Lower lobe of right lung (tissue), 2 donors: ENCODE measurements around the gene MLKL. TPM values are rescaled to one million over a fixed set of nuclear protein-coding genes. Genes with fewer than 3 reads are reported as not detected.
"Not testable (repeated sequence)": the region's sequence is repeated elsewhere in the genome, so short reads cannot be mapped to it uniquely, and the experiment has no call there.

Source experiments
- ATAC-seq, 2 donors: fragments of 200-7000 bp; cut with Tn5 transposase; one replicate each; pipeline ENCODE4 v1.9.1; 2020 to 2022; ENCODE audit warnings: mild to moderate bottlenecking in 2 of 2, moderate library complexity in 2 of 2
- DNase-seq: peaks from one replicate; pipeline ENCODE4 v3.0.0-alpha.2; 2020
- H3K27ac ChIP-seq: fragments of 200-600 bp; one replicate; pipeline ENCODE4 v1.8.0; 2022
- H3K27me3 ChIP-seq: fragments of 200-600 bp; one replicate; pipeline ENCODE4 v1.8.0; 2022; ENCODE audit warnings: low read depth
- H3K36me3 ChIP-seq: fragments of 200-600 bp; one replicate; pipeline ENCODE4 v1.8.0; 2022; ENCODE audit warnings: mild to moderate bottlenecking
- H3K4me1 ChIP-seq: fragments of 200-600 bp; one replicate; pipeline ENCODE4 v1.8.0; 2022
- H3K4me3 ChIP-seq: fragments of 200-600 bp; one replicate; pipeline ENCODE4 v1.8.0; 2022; ENCODE audit warnings: mild to moderate bottlenecking
- H3K9me3 ChIP-seq: fragments of 200-600 bp; one replicate; pipeline ENCODE4 v1.8.0; 2022
- intact Hi-C: fragments of 100-400 bp; cut with DNase I; formaldehyde crosslinking; loops from one replicate; pipeline ENCODE4 v1.11.0; 2022
- total RNA-seq: library from RNA; stranded (reverse); fragmentation: NEBNext Ultra II Directional; extraction: Animal tissue kit (Norgen Biotek cat#: 25700); gene quantifications from one replicate; pipeline ENCODE4 v1.2.1, GENCODE V29; 2021
- TF ChIP-seq, protein P1 (sequence below): fragments of 200-600 bp; IDR thresholded peaks from one replicate; pipeline ENCODE4 v1.8.0; 2022; ENCODE audit warnings: antibody characterized with exemption, mild to moderate bottlenecking
- donor health status: DM: no; HTN: yes; CAD: no; lungs with severe emphysema.

MLKL gene
- total RNA-seq, 1 donor from 2014 or later = 36.7 TPM

DNA sequence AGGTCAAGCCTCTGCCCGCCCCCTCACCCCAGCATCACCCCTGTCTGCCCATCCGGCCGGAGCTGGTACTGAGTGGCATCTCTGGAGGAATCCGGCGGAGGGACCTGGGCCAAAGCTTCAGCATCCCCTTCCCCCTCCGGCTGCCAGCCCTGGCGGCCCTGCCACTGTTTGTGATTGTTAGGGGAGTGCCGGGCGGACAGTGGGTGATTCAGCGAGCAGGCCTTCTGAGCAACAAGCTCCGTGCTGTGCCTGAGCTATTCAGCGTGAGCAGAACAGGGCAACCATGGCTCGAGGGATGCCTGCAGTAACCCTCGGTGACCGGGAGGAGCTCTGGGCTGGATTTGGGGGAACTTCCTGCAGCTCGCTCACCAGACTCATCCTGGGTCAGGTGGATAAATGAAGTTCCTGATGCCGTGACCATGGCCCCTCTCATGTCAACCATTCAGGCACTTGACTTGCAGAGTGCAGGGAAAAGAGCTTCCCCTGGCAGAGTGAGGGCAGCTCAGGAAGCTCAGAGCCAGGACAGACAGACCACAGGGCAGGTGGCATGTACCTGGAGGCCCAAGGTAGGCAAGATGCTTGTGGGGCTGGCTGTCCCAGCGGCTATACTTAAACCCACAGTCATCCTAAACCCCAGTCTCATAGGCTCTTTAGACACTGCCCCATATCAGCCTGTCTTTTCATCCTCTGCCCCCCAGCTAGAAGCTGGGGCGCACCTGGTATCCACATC, 24.3 kb upstream of the MLKL start:
- Histone ChIP-seq H3K27ac (no peak overlapping the region), H3K4me1 (no peaks in the 10 kb centered on the region), H3K4me3 (no peak overlapping the region), H3K27me3 (no peaks in the 10 kb centered on the region), H3K9me3 (peaks cover 6% of the 10 kb centered on the region), H3K36me3 (no peaks in the 10 kb centered on the region)
- no peak for DNase-seq
- intact Hi-C loops = no loop called here
- ATAC-seq = no peak
- TF ChIP-seq, protein P1, sequence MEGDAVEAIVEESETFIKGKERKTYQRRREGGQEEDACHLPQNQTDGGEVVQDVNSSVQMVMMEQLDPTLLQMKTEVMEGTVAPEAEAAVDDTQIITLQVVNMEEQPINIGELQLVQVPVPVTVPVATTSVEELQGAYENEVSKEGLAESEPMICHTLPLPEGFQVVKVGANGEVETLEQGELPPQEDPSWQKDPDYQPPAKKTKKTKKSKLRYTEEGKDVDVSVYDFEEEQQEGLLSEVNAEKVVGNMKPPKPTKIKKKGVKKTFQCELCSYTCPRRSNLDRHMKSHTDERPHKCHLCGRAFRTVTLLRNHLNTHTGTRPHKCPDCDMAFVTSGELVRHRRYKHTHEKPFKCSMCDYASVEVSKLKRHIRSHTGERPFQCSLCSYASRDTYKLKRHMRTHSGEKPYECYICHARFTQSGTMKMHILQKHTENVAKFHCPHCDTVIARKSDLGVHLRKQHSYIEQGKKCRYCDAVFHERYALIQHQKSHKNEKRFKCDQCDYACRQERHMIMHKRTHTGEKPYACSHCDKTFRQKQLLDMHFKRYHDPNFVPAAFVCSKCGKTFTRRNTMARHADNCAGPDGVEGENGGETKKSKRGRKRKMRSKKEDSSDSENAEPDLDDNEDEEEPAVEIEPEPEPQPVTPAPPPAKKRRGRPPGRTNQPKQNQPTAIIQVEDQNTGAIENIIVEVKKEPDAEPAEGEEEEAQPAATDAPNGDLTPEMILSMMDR = no peak

DNA sequence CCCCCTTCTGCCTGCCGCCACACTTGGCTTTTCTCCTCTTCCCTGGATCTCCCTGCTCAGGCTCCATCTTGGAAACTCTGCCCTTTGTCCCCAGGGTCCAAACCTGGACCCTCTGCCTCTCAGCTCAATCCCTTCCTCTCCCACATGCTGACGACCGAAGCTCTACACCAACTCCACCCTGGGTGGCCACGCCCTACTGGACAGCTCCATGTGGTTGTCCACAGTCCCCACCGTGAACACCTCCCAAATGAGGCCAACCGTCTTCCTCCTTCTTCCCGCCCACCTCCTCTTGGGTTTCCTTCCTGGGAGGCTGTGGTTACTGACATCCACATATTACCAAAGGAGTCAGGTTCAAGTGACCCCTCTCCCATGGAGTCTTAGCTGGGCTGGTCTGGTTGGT, 22.6 kb upstream of the MLKL start:
- no peak overlapping the region for H3K27ac ChIP-seq
- ATAC-seq = no peak
- no peak overlapping the region for H3K4me3 ChIP-seq
- H3K9me3 ChIP-seq = peaks cover 6% of the 10 kb centered on the region
- H3K27me3 ChIP-seq = no peaks in the 10 kb centered on the region
- H3K4me1 ChIP-seq = no peaks in the 10 kb centered on the region
- intact Hi-C loops = no loop called here
- no peak for DNase-seq
- TF ChIP-seq, protein P1 = no peak
- no peaks in the 10 kb centered on the region for H3K36me3 ChIP-seq

DNA sequence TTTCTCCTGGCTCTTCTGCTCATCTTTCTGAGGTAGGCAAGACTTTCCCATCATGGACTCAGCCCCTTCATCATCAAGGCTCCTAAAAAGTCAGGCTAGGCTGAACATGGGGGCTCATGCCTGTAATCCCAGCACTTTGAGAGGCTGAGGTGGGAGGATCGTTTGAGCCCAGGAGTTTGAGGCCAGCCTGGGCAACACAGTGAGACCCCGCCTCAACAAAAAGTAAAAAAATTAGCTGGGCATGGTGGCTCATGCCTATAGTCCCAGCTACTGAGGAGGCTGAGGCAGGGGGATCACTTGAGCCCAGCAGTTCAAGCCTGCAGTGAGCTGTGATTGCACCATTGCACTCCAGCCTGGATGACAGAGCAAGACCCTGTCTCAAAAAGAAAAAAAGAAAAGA, 21.5 kb upstream of the MLKL start:
- H3K27ac ChIP-seq, H3K36me3 ChIP-seq, H3K9me3 ChIP-seq, ATAC-seq, H3K4me3 ChIP-seq, H3K27me3 ChIP-seq, H3K4me1 ChIP-seq, DNase-seq, intact Hi-C loops: not testable (repeated sequence)

DNA sequence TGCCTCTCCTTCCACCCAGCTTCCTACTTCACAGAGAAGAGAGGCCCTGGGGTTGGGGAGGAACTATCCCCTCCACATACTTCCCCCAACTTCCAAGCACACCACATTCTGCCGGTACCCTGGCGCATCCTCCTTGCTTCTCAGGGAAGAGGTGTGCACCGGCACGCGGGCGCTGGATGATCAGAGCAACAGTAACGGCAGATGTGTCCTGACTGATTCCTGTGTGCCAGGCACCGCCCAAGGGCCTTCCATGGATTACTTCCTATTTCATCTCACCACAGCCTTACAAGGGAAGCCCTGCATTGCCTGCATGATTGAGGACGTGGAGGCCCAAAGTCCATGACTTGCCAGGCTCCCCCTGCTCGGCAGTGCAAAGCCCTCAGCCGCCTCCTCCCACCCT, 21.1 kb upstream of the MLKL start:
- Histone ChIP-seq H3K27me3 (no peaks in the 10 kb centered on the region), H3K9me3 (peaks cover under 1% of the 10 kb centered on the region), H3K4me1 (no peaks in the 10 kb centered on the region), H3K36me3 (no peaks in the 10 kb centered on the region), H3K4me3 (no peak overlapping the region), H3K27ac (no peak overlapping the region)
- TF ChIP-seq, protein P1 = no peak
- intact Hi-C loops = no loop called here
- DNase-seq (no peak), ATAC-seq (no peak)

DNA sequence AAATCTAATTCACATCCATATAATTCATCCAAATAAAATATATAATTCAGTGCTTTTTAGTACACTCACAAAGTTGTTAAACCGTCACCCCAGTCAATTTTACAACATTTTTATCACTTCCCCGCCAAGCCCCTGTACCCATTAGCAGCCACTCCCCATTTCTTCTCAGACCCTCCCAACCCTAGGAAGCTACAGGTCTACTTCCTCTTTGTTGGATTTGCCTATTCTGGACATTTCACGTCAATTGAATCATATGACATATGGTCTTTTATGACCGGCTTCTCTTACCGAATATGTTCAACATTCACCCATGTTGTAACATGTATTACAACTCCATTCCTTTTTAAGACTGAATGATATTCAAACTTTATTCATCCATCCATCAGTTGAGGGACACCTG, 19.9 kb upstream of the MLKL start:
- H3K4me1 ChIP-seq = no peaks in the 10 kb centered on the region
- no peak overlapping the region for H3K4me3 ChIP-seq
- no peaks in the 10 kb centered on the region for H3K9me3 ChIP-seq
- no peaks in the 10 kb centered on the region for H3K27me3 ChIP-seq
- ATAC-seq = no peak
- no peaks in the 10 kb centered on the region for H3K36me3 ChIP-seq
- intact Hi-C loops = no loop called here
- H3K27ac ChIP-seq = no peak overlapping the region
- no peak for DNase-seq
- TF ChIP-seq, protein P1 = no peak

DNA sequence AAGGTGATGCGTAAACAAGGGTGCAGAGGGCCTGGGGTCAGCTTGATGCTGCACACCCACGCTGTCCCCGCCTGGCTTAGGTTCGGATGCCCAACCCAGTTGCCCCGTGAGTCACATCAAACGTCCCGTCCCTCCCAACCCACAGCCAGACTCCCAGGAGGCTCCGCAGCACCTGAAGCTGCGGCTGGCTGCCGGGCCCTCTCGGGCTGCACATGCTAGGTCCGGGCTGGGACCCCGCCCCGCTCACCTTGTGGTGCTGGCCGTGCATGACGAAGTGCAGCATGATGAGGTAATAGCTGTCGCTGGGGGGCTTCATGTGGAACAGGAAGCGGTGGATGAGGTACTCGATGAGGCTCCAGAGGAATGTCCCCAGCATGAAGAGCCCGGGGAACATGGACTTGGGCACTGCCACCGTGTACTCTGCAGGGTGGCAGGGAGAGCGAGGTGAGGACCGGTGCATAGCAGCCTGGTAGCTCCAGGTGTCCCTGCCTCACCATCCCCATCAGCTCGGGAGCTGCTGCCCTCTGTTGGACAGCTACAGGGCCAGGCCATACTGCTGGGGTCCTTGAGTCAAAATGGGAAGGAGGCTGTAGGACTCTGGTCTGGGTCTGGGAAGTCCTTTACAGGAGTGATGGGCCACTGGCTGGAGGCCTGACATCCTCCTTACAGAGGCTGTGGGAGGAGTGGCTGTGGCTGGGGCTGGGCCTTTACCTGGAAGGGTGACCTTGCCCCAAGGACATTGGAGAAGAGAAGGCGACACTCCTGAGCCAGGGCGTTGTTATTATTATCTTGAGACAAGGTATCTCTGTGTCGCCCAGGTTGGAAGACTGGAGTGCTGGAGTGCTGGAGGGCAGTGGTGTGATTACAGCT, 18.3 kb upstream of the MLKL start:
- H3K9me3 ChIP-seq = no peaks in the 10 kb centered on the region
- ATAC-seq (no peak), DNase-seq (no peak)
- no peak overlapping the region for H3K27ac ChIP-seq
- H3K27me3 ChIP-seq = no peaks in the 10 kb centered on the region
- intact Hi-C loops = no loop called here
- H3K4me1 ChIP-seq = no peaks in the 10 kb centered on the region
- TF ChIP-seq, protein P1 = no peak
- H3K4me3 ChIP-seq = no peak overlapping the region
- no peaks in the 10 kb centered on the region for H3K36me3 ChIP-seq
